NCI-H2227 (cell line): Measurements from ENCODE around the gene PTPRD.

Experiments used
- DNase-seq: peaks from one replicate; lab custom pipeline; 2025; ENCODE audit not compliant: unreplicated experiment; lab: John Stamatoyannopoulos, UW

PTPRD gene

GRCh38 chr9:10272830-10273229 lies 340.0 kb downstream of the PTPRD start:
- no peak for DNase-seq

- DNase-seq, result no peak
Observed at GRCh38 chr9:10268531-10269485, 344.0 kb downstream of the PTPRD start.

GRCh38 chr9:10265153-10265631 lies 347.6 kb downstream of the PTPRD start:
- DNase-seq, result no peak

GRCh38 chr9:10260501-10260900 lies 352.3 kb downstream of the PTPRD start:
- no peak for DNase-seq

GRCh38 chr9:10259668-10260067 lies 353.1 kb downstream of the PTPRD start:
- no peak for DNase-seq

- DNase-seq, result no peak
Observed at GRCh38 chr9:10255758-10256157, 357.0 kb downstream of the PTPRD start.

- DNase-seq, result no peak
Observed at GRCh38 chr9:10254338-10254737, 358.5 kb downstream of the PTPRD start.

- DNase-seq, result no peak
Observed at GRCh38 chr9:10253341-10253740, 359.5 kb downstream of the PTPRD start.

- DNase-seq, result no peak
Observed at GRCh38 chr9:10252174-10252573, 360.6 kb downstream of the PTPRD start.

- no peak for DNase-seq
Observed at GRCh38 chr9:10251490-10251889, 361.3 kb downstream of the PTPRD start.

GRCh38 chr9:10250219-10250618 lies 362.6 kb downstream of the PTPRD start:
- no peak for DNase-seq

GRCh38 chr9:10248890-10249289 lies 363.9 kb downstream of the PTPRD start:
- no peak for DNase-seq

GRCh38 chr9:10242255-10242654 lies 370.5 kb downstream of the PTPRD start:
- no peak for DNase-seq

- DNase-seq, result no peak
Observed at GRCh38 chr9:10238087-10238486, 374.7 kb downstream of the PTPRD start.

- DNase-seq, result no peak
Observed at GRCh38 chr9:10237584-10237983, 375.2 kb downstream of the PTPRD start.

- no peak for DNase-seq
Observed at GRCh38 chr9:10236161-10236560, 376.6 kb downstream of the PTPRD start.

- no peak for DNase-seq
Observed at GRCh38 chr9:10235376-10235775, 377.4 kb downstream of the PTPRD start.

GRCh38 chr9:10232352-10232930 lies 380.4 kb downstream of the PTPRD start:
- DNase-seq, result no peak

- no peak for DNase-seq
Observed at GRCh38 chr9:10230512-10230911, 382.3 kb downstream of the PTPRD start.

- no peak for DNase-seq
Observed at GRCh38 chr9:10228082-10228481, 384.7 kb downstream of the PTPRD start.

GRCh38 chr9:10226996-10227395 lies 385.8 kb downstream of the PTPRD start:
- no peak for DNase-seq

GRCh38 chr9:10212702-10213101 lies 400.1 kb downstream of the PTPRD start:
- DNase-seq, result no peak
